ENCODE measurements around the gene GNB1L. TPM values are rescaled to one million over a fixed set of nuclear protein-coding genes. Genes with fewer than 3 reads are reported as not detected.
"Not testable (repeated sequence)": the region's sequence is repeated elsewhere in the genome, so short reads cannot be mapped to it uniquely, and the experiment has no call there.

Gene GNB1L
- total RNA-seq, 1 donor from 2014 or later: 11.1 TPM

DNA sequence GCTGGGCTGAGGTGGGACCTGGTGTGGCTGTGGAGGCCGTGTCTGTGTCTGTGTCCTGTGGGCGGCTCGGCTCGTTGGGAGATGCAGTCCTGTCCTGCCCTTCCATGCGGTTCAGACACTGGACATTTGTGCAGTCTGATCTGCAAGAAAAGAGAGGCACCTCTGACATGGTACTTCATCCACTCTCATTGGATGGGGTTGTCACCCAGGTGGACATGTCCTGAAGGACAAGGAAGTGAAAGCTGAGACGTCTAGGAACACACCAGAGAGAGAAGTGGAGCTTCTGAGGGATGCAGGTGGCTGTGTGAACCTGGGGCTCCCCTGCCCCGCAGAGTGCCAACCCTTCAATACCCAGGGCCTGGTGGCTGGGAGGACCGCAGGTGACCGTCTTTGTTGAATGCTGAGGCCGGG is 75.7 kb downstream of the GNB1L start:
- DNase-seq (ENCODE audit: low read depth, low spot score): no peak

- DNase-seq (ENCODE audit: low read depth, low spot score): not testable (repeated sequence)
Observed at GRCh38 chr22:19777192-19777591, 77.5 kb downstream of the GNB1L start.

- DNase-seq (ENCODE audit: low read depth, low spot score): no peak
Observed at GRCh38 chr22:19776433-19777031, 78.1 kb downstream of the GNB1L start.

- no peak for DNase-seq (ENCODE audit: low read depth, low spot score)
Observed at GRCh38 chr22:19775496-19776325, 79.0 kb downstream of the GNB1L start.

DNA sequence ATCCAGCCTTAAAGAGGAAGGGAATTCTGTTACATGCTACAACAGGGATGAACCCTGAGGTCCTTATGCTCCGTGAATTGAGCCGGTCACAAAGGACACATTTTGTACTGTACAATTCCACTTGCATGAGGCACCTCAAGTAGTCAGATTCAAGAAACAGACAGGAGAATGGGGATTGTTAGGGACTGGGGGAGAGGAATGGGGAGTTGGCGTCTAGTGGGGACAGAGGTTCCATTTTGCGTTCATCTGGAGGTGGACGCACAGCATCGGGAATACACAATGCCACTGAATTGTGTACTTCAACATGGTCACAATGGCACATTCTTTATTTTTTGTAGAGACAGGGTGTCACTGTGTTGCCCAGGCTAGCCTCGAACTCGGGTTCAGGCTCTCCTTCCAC is 80.0 kb downstream of the GNB1L start:
- no peak for DNase-seq (ENCODE audit: low read depth, low spot score)

DNA sequence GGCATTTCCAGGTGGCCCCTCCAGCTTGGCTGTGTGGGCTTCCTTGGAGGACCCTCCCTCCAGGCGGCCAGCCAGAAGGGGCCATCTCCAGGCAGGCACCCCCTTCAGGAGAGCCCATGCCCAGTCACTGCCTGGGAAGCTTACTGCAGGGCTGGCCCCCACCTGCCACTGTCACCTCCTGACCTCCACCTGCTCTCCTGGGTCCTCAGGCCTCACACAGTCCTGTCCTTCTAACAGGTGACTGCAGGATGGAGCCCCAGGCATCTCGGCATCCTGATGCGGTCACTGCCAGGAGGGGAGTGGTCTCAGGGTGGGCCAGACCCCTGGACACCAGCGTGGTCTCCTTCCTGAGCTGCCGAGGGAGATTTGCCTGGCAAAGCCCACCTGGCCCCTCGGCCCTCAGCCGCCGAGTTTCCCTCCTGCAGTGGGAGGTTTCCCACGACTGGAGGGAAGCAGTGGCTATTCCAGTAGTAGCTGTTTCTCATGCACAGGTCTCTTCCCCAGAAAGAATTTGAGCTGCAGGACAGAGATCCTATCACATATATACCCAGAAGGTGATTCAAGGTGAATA is 81.1 kb downstream of the GNB1L start:
- no peak for DNase-seq (ENCODE audit: low read depth, low spot score)

DNA sequence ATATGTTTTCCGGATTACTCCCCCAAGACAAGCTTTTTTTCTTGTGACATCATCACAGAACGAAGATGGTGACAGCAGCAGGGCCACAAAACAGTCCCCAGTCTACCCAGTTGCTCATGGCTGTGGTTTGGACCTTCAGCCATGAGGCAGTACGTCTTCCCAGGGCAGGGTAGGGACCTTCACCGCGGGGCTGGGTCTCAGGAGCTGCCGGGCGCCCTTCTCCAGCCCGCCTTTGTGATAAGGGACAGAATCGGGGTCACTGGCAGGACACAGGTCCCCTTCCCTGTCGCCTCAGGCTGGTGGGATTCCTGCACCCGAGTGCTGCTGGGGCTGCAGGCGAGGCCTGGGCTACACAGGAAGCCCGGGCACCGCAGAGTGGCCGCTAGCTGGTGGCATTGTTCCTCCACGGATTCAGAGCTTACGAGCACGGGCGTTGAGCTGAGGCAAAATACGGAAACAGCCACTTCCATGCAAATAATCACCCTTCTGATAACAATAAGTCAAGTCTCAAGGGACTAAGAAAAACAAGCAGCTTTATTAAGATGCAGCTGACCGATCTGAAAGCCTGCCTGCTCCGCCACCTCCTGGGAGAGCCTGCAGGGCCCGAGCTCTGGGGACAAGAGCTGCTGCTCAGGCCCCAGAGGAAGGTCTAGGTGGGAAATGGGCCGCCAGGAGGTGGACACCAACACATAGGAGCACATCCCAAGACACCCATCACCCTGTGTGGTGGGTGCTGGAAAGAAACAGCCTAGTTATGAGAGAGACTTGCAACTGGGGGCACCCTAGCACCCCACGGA is 81.8 kb downstream of the GNB1L start:
- peak; percentile 39 for DNase-seq (ENCODE audit: low read depth, low spot score)

- no peak for DNase-seq (ENCODE audit: low read depth, low spot score)
Observed at GRCh38 chr22:19772422-19772672, 82.3 kb downstream of the GNB1L start.

GRCh38 chr22:19770349-19771220 is 84.1 kb downstream of the GNB1L start:
- DNase-seq (ENCODE audit: low read depth, low spot score): no peak

GRCh38 chr22:19769393-19769715 is 85.3 kb downstream of the GNB1L start:
- DNase-seq (ENCODE audit: low read depth, low spot score): no peak

GRCh38 chr22:19767427-19768341 is 87.0 kb downstream of the GNB1L start:
- DNase-seq (ENCODE audit: low read depth, low spot score): no peak

DNA sequence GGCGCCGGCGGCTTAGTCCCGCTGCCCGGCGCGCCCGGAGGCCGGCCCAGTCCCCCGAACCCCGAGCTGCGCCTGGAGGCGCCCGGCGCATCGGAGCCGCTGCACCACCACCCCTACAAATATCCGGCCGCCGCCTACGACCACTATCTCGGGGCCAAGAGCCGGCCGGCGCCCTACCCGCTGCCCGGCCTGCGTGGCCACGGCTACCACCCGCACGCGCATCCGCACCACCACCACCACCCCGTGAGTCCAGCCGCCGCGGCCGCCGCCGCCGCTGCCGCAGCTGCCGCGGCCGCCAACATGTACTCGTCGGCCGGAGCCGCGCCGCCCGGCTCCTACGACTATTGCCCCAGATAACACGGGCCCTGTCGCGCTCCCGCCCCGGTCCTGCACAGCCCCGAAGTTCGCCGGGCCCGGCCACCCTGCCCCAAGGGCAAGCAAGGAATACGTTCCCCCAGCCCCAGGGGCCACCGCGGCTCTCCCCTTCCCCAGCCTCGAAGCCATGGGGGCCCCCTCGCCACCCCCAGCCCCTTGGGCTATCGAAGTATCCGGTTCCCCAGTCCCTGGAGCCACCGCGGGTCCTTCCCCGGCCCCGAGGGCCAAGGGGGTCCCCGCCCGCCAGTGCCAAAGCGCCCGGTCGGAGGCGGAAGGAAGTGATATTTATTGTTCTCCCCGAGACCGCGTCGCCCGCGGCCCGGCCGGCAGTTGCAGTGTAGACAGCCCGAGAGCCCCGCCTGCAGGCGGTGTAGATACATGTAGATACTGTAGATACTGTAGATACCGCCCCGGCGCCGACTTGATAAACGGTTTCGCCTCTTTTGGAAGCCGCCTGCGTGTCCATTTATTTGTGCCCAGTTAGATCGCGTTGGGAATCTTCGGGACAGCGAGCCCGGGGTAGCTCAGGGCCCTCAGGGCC is 87.9 kb downstream of the GNB1L start:
- no peak for DNase-seq (ENCODE audit: low read depth, low spot score)

- no peak for DNase-seq (ENCODE audit: low read depth, low spot score)
Observed at GRCh38 chr22:19766240-19766510, 88.5 kb downstream of the GNB1L start.

GRCh38 chr22:19765477-19766239 is 89.0 kb downstream of the GNB1L start:
- DNase-seq (ENCODE audit: low read depth, low spot score): no peak

DNA sequence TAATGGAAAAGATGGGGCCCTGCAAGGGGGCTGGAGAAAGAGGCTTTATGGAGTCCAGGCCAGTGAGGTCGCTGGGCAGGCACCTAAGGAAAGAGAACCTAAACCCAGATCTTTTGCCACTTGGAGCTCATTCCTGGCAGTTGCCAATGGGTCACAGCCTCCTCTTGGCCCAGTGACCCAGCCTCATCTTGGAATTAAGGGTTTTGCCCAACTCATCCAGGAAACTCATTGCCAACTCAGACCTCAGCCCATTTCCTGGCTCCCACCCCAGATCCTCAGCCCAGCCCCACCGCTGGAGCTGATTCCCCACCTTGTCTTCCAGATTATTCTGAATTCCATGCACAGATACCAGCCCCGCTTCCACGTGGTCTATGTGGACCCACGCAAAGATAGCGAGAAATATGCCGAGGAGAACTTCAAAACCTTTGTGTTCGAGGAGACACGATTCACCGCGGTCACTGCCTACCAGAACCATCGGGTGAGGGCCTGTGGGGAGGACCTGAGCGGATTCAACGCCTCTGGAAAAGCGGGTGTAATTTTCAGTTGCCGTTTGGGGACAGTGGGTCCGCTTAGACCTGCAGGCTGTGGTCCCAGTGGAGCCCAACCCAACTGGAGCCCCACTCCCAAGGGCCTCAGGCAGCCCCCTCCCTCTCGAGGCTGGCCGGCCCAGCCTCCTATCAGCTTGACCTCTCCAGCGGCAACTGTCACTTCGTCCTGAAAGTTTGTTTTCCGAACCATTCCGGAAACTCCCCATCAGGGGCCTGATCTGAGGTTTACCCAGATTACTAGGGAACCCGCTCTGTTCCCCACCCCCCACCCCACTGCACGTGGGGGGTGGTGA is 89.8 kb downstream of the GNB1L start:
- no peak for DNase-seq (ENCODE audit: low read depth, low spot score)

DNA sequence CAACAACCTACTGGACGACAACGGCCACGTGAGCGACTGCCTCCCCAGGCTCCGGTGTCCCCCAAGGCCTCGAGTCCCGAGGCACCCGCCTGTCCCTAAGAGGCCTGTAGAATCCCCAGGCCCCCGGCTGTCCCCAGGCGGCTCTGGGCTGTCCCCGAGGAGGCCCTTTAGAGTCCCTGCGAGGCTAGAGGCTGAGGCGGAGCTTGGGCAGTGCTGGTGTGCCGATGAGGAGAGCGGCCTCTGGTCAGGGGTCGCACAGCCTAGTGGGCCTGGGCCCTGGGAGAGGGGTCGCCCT is 90.4 kb downstream of the GNB1L start:
- DNase-seq (ENCODE audit: low read depth, low spot score): no peak

DNA sequence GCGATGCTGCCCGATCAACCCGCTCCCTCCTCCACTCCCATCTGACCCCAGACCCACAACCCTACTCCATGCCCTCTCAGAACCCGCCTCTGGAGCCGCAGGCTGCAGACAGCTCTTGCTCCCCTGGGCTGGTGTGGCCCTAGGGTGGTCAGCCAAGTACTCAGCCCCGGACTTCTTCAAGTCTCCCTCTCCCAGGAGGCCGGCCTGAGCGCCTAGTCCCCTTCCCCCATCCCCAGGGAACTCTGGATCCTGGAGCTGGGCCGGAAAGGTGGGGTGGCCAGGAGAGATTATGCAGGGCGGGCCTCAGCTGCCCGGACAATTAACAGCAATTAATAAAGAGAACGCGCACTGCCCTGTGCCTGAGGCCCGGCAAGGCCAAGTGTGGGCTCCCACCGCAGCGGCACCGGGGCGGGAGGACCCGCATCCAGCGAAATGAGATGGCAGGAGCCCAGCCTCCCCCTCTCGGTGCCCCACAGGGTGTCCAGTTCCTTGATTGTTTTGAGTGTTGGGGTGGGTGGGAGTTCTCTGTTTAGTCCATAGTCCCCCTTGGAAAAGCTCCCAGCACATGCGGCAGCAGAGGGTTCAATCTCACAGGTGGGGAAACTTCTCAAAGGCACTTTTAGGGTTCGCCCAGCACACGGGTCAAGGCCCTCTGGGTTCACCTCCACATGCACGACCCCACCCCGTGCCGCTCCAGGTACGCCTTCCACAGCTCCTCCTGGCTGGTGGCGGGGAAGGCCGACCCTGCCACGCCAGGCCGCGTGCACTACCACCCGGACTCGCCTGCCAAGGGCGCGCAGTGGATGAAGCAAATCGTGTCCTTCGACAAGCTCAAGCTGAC is 91.0 kb downstream of the GNB1L start:
- no peak for DNase-seq (ENCODE audit: low read depth, low spot score)
